Activated gamma-delta T cell treated with anti-CD3 and anti-CD28 coated beads, Interleukin-2, amount 50 U/mL, for 16 hours (primary cell): ENCODE results near the gene INS.
A peak's percentile ranks its signal among the peaks of the same experiment; 100 is the strongest.
"Not testable (repeated sequence)": the region's sequence is repeated elsewhere in the genome, so short reads cannot be mapped to it uniquely, and the experiment has no call there.

Experiments used
- DNase-seq: peaks from one replicate; pipeline ENCODE4 v3.0.0-alpha.2; 2020; ENCODE audit warnings: low read depth

Gene INS

DNA sequence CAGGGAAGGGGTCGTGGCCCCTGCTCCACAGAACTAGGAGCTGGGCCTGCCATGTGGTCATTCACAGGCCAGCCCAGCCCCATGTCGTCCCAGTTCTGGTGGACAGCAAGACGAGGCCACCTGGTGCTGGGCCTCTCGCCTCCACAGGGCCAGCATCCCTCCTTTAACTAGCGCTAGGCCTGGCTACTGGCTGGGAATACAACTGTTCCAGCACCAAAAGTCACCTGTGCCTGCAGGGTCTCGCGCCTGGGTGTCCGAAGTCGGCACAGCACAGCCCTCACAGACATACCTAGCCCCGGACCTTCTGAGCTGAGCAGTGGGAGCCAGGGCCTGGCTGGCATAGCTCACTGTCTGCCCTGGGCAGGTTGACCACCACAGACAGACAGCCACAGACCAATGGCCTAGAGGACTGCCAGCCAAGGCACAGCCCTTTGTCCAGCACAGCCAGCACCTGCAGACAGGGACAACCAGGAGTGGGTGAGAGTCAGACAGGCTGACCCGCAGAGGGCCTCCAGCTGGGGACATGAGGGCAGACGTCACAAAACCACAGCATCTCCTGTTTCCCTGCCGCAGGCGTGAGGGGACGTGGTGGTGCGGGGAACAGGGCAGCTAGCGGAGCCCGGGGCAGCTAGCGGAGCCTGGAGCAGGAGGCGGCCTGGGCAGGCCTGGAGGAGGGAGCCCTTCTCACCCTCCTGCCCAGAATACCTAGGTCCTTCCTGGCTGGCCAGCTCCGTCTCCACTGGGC lies 37.8 kb upstream of the INS start:
- DNase-seq: no peak

DNA sequence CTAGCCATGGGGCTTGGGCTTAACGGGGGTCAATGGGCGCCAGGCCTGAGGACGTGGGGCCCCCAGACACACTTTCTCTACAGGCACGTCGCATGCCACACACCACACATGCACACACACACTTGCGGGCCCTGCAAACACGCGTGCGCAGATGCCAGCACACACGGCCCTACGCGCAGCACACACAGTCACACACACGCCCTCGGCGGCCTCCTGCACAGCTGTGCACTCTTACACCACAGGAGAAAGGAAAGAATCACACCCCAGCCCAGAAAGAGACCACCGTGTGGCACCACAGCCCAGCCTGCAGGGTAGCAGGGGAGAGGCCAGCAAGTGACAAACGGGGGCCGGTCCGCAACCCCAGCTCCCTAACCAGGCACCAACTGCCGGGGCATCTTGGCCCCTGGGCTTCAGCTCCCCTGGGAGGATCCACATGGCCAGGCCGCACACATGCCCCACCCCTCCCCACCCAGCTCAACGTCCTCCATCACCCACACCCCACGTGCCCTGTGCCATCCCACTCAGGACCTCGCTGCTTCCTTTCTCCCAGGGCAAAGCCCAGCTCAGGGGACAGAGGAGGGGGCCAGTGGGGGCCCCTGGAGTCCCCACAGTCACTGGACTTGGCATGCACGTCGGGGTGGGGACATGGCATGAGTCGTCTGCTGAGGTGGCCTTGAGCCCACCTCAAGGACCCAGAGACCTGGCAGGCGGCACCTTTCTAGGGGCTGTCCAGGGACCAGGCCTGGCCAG lies 36.9 kb upstream of the INS start:
- DNase-seq: no peak

GRCh38 chr11:2196970-2197770 lies 36.2 kb upstream of the INS start:
- DNase-seq: peak; percentile 59

DNA sequence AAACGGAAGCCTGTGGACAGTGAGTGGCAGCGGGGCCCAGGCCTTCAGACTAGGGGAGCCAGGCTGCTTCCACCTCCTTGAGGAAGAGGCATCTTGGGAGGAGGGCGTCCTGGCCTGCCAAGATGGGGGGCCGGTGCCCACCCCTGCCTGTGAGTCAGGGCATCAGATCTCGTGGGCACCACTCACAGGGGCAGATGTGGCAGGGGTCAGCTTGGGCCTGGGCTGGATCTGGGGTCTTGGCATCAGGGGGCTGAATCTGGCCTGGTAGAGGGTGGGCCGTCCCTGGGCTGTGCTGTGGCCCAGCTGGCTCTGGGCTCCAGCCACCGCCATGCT lies 34.7 kb upstream of the INS start:
- DNase-seq: no peak

GRCh38 chr11:2194877-2195755 lies 34.1 kb upstream of the INS start:
- peak; percentile 32 for DNase-seq

DNA sequence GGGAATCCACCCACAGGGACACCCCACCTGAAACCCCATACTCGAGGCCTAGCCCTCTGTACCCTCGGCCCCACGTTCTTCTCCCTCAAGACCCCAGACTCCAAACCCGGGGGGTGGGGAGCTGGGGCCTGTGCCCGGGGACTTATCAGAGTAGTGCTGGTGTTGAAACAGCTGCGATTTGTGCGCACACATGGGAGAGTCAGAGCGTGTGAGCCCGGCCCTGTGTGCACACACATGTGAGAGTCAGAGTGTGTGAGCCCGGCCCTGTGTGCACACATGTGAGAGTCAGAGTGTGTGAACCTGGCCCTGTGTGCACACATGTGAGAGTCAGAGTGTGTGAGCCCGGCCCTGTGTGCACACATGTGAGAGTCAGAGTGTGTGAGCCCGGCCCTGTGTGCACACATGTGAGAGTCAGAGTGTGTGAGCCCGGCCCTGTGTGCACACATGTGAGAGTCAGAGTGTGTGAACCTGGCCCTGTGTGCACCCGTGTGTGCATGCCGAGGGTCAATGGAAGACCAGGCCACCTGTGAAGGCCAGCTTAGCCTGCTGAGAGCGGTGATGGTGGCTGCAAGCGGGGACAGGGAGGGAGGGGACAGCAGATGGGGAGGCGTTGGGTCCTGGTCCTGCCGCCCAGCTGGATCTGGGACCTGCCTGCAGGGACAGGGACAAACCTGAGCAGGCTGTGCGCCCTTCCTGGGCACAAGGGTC lies 33.0 kb upstream of the INS start:
- DNase-seq: not testable (repeated sequence)

DNA sequence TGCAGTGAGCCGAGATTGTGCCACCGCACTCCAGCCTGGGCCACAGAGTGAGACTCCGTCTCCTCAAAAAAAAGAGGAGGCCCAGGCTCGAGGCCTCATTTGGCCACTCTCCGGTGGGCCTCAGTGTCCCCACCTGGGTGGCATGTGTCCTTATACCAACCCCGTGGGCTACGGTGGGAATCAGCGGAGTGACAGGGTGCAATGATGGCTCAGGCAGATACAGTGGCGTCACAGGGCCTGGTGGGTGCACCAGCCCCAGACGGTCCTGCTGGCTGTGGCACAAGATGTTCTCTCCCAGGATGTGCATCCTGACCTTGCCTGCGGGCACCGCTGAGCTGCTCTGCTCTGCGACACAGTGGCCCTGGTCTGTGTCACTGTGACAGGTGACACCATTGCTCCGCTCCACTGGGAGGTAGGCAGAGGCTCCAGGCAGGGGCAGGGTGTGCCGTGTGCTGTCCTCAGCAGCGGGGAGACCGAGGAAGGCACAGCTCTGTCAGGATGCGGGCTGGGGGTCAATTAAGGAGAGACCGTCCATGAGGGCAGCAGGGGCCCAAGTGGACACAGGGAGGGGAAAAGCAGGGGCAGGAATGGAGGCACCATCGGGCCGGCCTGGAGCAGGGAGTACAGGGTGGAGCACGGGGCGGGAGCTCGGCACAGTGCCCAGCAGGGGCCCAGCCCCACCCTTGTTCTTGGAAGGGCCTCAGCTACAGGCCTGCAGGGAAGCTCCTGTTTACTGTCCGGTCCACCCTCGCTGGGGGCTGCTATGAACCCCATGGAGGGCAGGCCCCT lies 32.3 kb upstream of the INS start:
- no peak for DNase-seq

DNA sequence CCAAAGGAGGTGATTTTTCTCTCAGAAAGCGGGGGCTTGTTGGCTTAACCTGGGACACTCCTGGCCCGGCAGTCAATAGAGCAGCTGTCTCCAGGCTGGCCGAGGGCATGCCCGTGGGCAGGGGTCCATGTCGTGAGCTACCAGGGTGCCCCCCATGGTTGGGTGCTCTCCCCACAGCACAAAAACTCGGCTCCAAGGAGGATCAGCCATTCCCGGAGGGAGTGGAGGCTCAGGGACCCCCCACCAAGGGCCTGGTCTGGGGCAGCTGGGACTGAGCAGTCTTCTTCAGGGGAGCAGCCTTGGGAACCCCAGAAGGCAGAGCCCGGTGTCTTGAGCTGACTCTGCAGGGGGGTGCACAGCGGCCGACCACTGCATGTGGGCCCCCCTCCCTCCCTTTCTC lies 31.4 kb upstream of the INS start:
- DNase-seq: no peak

GRCh38 chr11:2191883-2192282 lies 30.9 kb upstream of the INS start:
- no peak for DNase-seq

GRCh38 chr11:2190657-2191471 lies 29.9 kb upstream of the INS start:
- no peak for DNase-seq

GRCh38 chr11:2189938-2190656 lies 29.1 kb upstream of the INS start:
- no peak for DNase-seq

DNA sequence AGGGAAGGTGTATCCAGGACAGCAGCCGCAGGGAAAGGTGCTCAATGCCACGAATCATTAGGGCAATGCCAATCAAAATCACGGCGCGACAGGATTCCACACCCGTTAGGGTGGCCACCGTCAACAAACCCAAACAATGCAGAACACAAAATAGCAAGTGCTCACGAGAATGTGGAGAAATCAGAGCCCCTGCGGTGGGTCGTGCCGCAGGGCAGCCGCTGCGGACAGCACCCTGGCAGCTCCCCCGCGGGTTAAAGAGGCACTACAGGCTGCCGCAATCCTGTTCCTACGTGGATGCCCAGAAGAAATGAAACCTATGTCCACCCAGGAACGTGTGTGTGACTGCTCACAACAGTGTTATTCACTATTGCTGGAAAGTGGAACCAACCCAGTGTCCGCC lies 27.7 kb upstream of the INS start:
- no peak for DNase-seq

- DNase-seq: no peak
These were observed 26.3 kb upstream of the INS start for GRCh38 chr11:2187280-2187707.

DNA sequence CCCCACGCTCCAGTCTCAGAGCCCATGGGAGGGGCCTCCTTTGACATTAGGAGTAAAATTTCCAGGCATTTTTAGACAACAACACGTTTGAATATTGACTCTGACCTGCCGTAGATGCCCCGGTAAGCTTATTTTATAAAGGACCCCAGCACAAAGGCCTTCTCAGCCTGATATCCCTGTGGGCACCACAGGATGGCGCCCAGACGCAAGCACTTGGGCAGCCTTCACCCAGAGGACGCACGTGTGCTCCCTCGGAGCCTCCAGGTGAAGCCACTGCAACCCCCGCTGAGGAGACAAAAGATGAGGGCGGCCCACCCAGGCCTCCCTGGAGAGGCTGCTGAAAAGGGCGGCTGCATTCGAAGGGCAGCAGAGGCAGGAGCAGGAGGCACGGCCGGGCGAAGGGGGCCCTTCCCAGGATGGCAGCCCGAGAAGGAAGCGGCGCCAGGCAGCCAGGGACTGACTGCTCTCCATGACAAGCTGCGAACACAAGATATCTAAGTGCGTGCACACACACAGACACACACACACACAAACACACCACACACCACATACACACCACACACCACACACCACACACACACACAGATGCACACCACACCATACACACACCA lies 25.8 kb upstream of the INS start:
- peak; percentile 11 for DNase-seq

DNA sequence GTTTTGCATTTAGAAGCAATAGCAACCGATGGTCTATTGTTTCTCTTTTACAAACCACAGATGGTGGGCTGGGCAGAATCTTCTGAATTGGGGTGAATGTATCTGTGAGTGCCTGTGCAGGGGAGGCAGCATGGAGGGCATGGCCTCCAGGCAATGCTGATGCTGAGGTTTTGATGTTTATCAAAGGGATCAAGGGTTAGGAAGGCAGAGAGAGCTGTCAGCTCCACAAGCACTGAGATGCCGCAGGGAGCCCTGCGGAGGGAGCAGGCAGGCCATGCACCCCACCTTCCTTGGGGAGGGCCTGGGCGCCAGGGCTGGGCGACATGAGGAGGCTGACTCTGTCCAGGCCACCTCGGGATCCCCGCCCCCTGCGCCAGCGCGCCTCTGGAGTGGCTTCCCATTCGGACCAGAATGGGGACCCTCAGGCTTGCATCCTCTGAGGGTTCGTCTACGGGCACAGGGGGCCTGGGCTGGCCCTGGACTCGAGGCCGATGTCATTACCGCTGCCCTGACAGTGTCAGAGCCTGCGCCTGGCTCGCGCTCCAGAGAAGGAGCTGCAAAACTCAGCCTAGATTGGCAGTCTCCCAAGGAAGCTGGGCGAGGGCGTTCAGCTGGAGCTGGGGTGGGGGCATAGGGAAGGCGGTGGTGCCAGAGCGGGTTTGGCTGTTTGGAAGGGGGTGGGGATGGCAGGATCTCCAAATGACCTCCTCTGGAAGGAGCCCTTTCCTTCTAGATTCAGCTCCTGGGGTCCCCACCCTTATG lies 24.5 kb upstream of the INS start:
- DNase-seq: no peak

GRCh38 chr11:2182692-2183474 lies 21.9 kb upstream of the INS start:
- no peak for DNase-seq

DNA sequence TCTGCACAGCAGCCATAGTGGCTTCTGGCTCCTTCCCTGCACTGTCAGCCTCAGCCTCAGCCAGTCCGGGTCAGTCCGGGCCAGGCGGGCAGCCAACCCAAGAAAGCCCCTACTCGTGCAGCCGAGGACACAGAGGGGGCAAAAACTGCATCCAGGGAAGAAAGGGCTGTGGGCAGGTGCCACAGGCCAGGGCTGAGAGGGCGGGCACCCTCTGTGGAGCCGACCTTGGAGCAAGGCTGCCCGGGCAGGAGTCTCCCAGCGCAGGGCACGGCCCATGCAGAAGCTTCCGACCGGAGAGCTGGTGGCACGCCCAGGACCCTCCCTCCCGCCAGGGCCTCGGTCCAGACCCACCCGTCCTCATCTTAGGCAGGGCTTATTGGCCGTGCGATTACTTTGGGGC lies 21.1 kb upstream of the INS start:
- DNase-seq: no peak
